Measurements from ENCODE around the gene ATXN1.

Gene ATXN1

DNA sequence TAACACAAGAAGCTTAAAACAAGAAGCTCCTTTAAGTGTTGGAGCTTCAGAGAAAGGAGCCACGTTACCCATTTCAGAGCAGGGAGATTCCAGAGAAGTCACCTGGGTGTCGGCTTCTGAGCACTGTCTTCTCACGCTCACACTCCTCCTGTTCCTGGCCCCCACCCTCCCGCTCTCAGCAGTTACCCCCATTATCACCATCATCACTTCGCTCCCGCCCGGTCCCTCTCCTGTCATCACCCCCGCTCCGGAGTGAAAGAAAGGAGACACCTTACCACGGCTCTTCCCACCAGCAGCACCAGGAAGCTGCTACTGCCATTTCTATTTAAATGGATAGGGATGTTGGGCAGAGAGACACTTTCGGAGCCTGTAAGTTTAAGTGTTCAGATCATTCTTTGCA, 399.0 kb downstream of the ATXN1 start:
- H3K4me3 ChIP-seq (ENCODE audit: low read depth, low read length) = no peak overlapping the region
- POLR2A ChIA-PET = no interaction called here
- H3K27ac ChIP-seq (ENCODE audit: extremely low read depth, low read depth, low read length) = no peak overlapping the region
- H3K4me1 ChIP-seq (ENCODE audit: control insufficient read depth, insufficient read depth, low read length) = no peaks in the 10 kb centered on the region
- no peak for TF ChIP-seq SP3 (tag by site-specific recombination; IDR thresholded peaks at IDR 0.05)
- no peak for TF ChIP-seq ZNF184 (tag by site-specific recombination; IDR thresholded peaks at IDR 0.05)
- TF ChIP-seq ZNF621 (tag by site-specific recombination; IDR thresholded peaks at IDR 0.05) = no peak
- TF ChIP-seq ZNF701 (tag by site-specific recombination; IDR thresholded peaks at IDR 0.05) = no peak
- TF ChIP-seq ZNF670 (tag by site-specific recombination; IDR thresholded peaks at IDR 0.05; ENCODE audit: low read depth) = no peak
- TF ChIP-seq ZNF830 (tag by site-specific recombination; IDR thresholded peaks at IDR 0.05; ENCODE audit: low read depth) = no peak
- TF ChIP-seq ZEB2 (tag by site-specific recombination; IDR thresholded peaks at IDR 0.05) = no peak
- no peak for TF ChIP-seq ZBTB48 (tag by site-specific recombination; IDR thresholded peaks at IDR 0.05)
- no peak for TF ChIP-seq ZNF221 (tag by site-specific recombination; IDR thresholded peaks at IDR 0.05; ENCODE audit: borderline replicate concordance)
- TF ChIP-seq, protein P1, sequence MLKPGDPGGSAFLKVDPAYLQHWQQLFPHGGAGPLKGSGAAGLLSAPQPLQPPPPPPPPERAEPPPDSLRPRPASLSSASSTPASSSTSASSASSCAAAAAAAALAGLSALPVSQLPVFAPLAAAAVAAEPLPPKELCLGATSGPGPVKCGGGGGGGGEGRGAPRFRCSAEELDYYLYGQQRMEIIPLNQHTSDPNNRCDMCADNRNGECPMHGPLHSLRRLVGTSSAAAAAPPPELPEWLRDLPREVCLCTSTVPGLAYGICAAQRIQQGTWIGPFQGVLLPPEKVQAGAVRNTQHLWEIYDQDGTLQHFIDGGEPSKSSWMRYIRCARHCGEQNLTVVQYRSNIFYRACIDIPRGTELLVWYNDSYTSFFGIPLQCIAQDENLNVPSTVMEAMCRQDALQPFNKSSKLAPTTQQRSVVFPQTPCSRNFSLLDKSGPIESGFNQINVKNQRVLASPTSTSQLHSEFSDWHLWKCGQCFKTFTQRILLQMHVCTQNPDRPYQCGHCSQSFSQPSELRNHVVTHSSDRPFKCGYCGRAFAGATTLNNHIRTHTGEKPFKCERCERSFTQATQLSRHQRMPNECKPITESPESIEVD (tag by site-specific recombination; IDR thresholded peaks at IDR 0.05) = no peak
- no peak for TF ChIP-seq FEZF1 (tag by site-specific recombination; IDR thresholded peaks at IDR 0.05)
- no peak for TF ChIP-seq ZNF521 (tag by site-specific recombination; IDR thresholded peaks at IDR 0.05)
- no peak for TF ChIP-seq ZNF677 (tag by site-specific recombination; IDR thresholded peaks at IDR 0.05)
- TF ChIP-seq, protein P2, sequence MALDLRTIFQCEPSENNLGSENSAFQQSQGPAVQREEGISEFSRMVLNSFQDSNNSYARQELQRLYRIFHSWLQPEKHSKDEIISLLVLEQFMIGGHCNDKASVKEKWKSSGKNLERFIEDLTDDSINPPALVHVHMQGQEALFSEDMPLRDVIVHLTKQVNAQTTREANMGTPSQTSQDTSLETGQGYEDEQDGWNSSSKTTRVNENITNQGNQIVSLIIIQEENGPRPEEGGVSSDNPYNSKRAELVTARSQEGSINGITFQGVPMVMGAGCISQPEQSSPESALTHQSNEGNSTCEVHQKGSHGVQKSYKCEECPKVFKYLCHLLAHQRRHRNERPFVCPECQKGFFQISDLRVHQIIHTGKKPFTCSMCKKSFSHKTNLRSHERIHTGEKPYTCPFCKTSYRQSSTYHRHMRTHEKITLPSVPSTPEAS (tag by site-specific recombination; IDR thresholded peaks at IDR 0.05) = no peak
- TF ChIP-seq, protein P3, sequence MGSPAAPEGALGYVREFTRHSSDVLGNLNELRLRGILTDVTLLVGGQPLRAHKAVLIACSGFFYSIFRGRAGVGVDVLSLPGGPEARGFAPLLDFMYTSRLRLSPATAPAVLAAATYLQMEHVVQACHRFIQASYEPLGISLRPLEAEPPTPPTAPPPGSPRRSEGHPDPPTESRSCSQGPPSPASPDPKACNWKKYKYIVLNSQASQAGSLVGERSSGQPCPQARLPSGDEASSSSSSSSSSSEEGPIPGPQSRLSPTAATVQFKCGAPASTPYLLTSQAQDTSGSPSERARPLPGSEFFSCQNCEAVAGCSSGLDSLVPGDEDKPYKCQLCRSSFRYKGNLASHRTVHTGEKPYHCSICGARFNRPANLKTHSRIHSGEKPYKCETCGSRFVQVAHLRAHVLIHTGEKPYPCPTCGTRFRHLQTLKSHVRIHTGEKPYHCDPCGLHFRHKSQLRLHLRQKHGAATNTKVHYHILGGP (tag by site-specific recombination; IDR thresholded peaks at IDR 0.05) = no peak
- H3K36me3 ChIP-seq (ENCODE audit: control insufficient read depth in 2 of 2, insufficient read depth in 1 of 2, low read length in 2 of 2) = peaks cover 0 to 3% of the 10 kb centered on the region in 2 experiments; a peak in 1 of 3 replicates
- CTCF ChIA-PET = interaction anchor here (0.9 kb wide), 1 partner anchor 30 kb away, joined by 3 read pairs; no protein-coding TSS in a partner anchor
- H3K9me3 ChIP-seq (ENCODE audit: control insufficient read depth, insufficient read depth, low read depth, low read length) = no peaks in the 10 kb centered on the region

DNA sequence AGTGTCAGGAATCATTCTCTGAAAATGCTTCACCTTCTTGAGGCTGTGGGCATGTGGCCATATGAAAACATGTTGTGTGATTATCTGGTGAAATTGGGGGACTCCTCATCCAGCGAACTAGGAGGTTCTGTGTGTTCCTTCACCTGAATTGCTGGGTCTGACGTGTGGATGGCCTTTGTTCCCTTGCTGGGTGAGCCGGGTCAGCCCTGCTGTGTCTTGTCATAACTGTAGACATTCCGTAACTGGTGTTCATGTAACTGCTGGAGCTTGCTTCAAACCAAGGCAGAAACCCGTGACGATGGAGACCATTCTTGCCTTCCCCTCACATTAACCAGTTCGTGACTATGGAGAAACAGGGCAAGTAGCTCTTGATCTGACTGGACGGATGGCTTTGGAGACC, 399.4 kb downstream of the ATXN1 start:
- H3K4me1 ChIP-seq (ENCODE audit: control insufficient read depth, insufficient read depth, low read length) = no peaks in the 10 kb centered on the region
- no peaks in the 10 kb centered on the region for H3K9me3 ChIP-seq (ENCODE audit: control insufficient read depth, insufficient read depth, low read depth, low read length)
- no peak overlapping the region for H3K4me3 ChIP-seq (ENCODE audit: low read depth, low read length)
- CTCF ChIA-PET = interaction anchor here (0.9 kb wide), 1 partner anchor 30 kb away, joined by 3 read pairs; no protein-coding TSS in a partner anchor
- H3K27ac ChIP-seq (ENCODE audit: extremely low read depth, low read depth, low read length) = no peak overlapping the region
- peaks cover 0 to 3% of the 10 kb centered on the region in 2 experiments; a peak in 1 of 3 replicates for H3K36me3 ChIP-seq (ENCODE audit: control insufficient read depth in 2 of 2, insufficient read depth in 1 of 2, low read length in 2 of 2)
- POLR2A ChIA-PET = no interaction called here
- TF ChIP-seq, protein P4, sequence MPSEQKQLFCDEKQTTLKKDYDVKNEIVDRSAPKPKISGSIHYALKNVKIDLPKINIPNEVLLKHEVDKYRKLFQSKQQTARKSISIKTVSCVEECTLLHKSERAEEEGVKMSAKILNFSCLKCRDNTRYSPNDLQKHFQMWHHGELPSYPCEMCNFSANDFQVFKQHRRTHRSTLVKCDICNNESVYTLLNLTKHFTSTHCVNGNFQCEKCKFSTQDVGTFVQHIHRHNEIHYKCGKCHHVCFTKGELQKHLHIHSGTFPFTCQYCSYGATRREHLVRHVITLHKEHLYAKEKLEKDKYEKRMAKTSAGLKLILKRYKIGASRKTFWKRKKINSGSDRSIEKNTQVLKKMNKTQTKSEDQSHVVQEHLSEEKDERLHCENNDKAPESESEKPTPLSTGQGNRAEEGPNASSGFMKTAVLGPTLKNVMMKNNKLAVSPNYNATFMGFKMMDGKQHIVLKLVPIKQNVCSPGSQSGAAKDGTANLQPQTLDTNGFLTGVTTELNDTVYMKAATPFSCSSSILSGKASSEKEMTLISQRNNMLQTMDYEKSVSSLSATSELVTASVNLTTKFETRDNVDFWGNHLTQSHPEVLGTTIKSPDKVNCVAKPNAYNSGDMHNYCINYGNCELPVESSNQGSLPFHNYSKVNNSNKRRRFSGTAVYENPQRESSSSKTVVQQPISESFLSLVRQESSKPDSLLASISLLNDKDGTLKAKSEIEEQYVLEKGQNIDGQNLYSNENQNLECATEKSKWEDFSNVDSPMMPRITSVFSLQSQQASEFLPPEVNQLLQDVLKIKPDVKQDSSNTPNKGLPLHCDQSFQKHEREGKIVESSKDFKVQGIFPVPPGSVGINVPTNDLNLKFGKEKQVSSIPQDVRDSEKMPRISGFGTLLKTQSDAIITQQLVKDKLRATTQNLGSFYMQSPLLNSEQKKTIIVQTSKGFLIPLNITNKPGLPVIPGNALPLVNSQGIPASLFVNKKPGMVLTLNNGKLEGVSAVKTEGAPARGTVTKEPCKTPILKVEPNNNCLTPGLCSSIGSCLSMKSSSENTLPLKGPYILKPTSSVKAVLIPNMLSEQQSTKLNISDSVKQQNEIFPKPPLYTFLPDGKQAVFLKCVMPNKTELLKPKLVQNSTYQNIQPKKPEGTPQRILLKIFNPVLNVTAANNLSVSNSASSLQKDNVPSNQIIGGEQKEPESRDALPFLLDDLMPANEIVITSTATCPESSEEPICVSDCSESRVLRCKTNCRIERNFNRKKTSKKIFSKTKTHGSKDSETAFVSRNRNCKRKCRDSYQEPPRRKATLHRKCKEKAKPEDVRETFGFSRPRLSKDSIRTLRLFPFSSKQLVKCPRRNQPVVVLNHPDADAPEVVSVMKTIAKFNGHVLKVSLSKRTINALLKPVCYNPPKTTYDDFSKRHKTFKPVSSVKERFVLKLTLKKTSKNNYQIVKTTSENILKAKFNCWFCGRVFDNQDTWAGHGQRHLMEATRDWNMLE (tag by site-specific recombination; conservative IDR thresholded peaks at IDR 0.05; ENCODE audit: low read depth) = no peak
- TF ChIP-seq, protein P5, sequence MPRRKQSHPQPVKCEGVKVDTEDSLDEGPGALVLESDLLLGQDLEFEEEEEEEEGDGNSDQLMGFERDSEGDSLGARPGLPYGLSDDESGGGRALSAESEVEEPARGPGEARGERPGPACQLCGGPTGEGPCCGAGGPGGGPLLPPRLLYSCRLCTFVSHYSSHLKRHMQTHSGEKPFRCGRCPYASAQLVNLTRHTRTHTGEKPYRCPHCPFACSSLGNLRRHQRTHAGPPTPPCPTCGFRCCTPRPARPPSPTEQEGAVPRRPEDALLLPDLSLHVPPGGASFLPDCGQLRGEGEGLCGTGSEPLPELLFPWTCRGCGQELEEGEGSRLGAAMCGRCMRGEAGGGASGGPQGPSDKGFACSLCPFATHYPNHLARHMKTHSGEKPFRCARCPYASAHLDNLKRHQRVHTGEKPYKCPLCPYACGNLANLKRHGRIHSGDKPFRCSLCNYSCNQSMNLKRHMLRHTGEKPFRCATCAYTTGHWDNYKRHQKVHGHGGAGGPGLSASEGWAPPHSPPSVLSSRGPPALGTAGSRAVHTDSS (tag by site-specific recombination; IDR thresholded peaks at IDR 0.05) = no peak
- TF ChIP-seq ZNF404 (tag by site-specific recombination; IDR thresholded peaks at IDR 0.05) = no peak
- TF ChIP-seq, protein P6, sequence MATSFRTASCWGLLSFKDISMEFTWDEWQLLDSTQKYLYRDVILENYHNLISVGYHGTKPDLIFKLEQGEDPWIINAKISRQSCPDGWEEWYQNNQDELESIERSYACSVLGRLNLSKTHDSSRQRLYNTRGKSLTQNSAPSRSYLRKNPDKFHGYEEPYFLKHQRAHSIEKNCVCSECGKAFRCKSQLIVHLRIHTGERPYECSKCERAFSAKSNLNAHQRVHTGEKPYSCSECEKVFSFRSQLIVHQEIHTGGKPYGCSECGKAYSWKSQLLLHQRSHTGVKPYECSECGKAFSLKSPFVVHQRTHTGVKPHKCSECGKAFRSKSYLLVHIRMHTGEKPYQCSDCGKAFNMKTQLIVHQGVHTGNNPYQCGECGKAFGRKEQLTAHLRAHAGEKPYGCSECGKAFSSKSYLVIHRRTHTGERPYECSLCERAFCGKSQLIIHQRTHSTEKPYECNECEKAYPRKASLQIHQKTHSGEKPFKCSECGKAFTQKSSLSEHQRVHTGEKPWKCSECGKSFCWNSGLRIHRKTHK (tag by site-specific recombination; IDR thresholded peaks at IDR 0.05) = no peak
- no peak for TF ChIP-seq ZNF701 (tag by site-specific recombination; IDR thresholded peaks at IDR 0.05)
- TF ChIP-seq ZNF155 (tag by site-specific recombination; IDR thresholded peaks at IDR 0.05) = no peak
- no peak for TF ChIP-seq ZIC2 (tag by site-specific recombination; IDR thresholded peaks at IDR 0.05)
- TF ChIP-seq ZNF626 (tag by site-specific recombination; IDR thresholded peaks at IDR 0.05) = no peak
- TF ChIP-seq ZSCAN23 (tag by site-specific recombination; IDR thresholded peaks at IDR 0.05) = no peak
- no peak for TF ChIP-seq KLF16 (tag by site-specific recombination; IDR thresholded peaks at IDR 0.05)
